NCI-H2107 (cell line): ENCODE data around the gene HLA-DQB1.
"Not testable (repeated sequence)": the region's sequence is repeated elsewhere in the genome, so short reads cannot be mapped to it uniquely, and the experiment has no call there.

Experiments
- DNase-seq: peaks from one replicate; lab custom pipeline; 2025; lab: John Stamatoyannopoulos, UW

Gene HLA-DQB1

GRCh38 chr6:32662099-32662498, 4.4 kb downstream of the HLA-DQB1 start:
- no peak for DNase-seq

DNA sequence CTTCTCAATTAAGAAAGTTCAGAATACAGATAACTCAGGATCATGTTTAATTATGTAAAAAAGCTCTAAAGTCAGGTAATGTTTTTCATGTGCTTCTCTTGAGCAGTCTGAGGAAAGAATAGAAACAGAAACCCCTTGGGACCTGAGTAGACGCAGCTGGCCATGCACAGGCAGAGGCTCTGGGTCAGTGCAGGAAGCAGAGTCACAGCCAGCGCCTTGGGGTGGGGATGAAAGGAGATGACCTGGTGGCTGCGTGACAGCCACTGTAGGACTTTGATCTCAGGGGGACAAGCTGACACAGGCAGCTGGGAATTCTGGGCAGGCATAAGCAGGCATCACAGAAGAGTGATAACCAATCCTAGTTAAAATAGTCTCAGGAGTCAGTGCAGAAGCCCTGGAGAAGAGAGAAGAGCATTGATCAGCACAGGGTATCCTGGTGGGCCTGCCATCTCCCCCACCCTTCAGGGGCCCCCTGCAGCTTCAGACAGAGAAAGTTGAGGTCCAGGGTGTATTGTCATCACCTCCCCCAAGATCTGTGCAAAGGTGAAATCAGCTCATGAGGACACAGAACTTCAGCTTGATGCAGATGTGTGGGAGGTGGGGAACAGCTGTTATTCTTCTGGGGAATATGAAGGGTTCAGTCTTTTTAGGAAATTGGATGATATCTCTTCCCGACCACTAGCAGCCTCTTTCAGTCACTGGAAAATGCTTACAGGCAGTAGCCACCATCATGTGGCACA, 6.4 kb downstream of the HLA-DQB1 start:
- DNase-seq = no peak

- DNase-seq = no peak
Observed at GRCh38 chr6:32658268-32658897, 8.1 kb downstream of the HLA-DQB1 start.

- not testable (repeated sequence) for DNase-seq
Observed at GRCh38 chr6:32657819-32658218, 8.6 kb downstream of the HLA-DQB1 start.

DNA sequence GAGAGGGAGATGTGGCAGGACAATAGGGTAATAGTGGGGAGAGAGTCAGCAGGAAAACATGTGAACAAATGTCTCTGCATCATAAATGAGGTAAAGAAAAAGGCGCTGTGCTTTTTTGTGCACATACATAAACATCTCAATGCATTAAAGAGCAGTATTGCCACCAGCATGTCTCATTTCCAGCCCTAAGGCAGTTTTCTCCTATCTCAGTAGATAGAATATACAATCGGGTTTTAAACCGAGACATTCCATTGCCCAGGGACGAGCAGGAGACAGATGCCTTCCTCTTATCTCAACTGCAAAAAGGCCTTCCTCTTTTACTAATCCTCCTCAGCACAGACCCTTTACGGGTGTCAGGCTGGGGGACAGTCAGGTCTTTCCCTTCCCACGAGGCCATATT, 9.1 kb downstream of the HLA-DQB1 start:
- not testable (repeated sequence) for DNase-seq

- no peak for DNase-seq
Observed at GRCh38 chr6:32655203-32655710, 11.2 kb downstream of the HLA-DQB1 start.

DNA sequence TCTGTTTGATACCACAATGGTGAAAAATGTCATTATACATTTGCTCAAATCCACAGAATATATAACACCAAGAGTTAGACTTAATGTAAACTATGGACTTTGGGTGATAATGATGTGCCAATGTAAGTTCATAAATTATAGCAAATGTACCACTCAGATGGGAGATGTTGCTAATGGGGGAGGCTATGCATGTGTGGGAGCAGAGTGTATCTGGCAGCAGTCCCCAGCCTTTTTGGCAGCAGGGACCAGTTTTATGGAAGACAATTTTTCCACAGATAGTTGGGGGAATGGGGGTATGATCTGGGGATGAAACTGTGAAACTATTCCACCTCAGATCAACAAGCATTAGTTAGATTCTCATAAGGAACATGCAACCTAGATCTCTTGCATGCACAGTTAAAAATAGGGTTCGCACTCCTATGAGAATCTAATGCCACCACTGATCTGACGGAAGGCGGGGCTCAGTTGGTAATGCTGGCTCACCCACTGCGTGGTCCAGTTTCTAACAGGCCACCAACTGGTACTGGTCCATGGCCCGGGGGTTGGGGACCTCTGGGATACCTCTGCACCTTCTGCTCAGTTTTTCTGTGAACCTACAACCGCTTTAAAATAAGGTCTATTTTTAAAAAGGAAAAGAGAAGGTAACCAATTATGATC, 21.3 kb downstream of the HLA-DQB1 start:
- DNase-seq = no peak

DNA sequence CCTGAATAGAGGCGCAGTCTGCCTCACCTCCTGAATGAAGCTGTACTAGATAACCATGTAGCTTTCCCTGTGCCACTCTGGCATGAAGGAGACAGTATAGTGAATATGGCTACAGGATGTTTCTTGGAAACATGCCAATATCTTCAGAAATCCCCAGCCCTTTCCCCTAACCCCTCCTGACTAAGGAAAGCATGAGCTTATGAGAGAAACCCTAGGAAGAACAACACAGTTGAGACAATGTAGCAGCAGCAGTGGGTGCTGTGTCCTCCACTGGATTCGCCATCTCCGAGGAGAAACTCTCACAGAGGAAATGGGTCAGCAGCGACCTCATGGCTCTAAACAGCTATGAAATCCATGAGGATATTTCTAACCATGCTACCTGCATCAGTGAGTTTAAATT, 22.6 kb downstream of the HLA-DQB1 start:
- DNase-seq = no peak

- no peak for DNase-seq
Observed at GRCh38 chr6:32642720-32643106, 23.7 kb downstream of the HLA-DQB1 start.

- not testable (repeated sequence) for DNase-seq
Observed at GRCh38 chr6:32641785-32642719, 24.4 kb downstream of the HLA-DQB1 start.

DNA sequence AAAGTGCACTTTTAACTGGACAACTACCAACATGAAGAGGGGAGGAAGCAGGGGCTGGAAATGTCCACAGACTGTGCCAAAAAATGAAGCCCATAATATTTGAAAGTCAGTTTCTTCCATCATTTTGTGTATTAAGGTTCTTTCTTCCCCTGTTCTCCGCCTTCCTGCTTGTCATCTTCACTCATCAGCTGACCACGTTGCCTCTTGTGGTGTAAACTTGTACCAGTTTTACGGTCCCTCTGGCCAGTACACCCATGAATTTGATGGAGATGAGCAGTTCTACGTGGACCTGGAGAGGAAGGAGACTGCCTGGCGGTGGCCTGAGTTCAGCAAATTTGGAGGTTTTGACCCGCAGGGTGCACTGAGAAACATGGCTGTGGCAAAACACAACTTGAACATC, 25.3 kb downstream of the HLA-DQB1 start:
- DNase-seq = no peak

DNA sequence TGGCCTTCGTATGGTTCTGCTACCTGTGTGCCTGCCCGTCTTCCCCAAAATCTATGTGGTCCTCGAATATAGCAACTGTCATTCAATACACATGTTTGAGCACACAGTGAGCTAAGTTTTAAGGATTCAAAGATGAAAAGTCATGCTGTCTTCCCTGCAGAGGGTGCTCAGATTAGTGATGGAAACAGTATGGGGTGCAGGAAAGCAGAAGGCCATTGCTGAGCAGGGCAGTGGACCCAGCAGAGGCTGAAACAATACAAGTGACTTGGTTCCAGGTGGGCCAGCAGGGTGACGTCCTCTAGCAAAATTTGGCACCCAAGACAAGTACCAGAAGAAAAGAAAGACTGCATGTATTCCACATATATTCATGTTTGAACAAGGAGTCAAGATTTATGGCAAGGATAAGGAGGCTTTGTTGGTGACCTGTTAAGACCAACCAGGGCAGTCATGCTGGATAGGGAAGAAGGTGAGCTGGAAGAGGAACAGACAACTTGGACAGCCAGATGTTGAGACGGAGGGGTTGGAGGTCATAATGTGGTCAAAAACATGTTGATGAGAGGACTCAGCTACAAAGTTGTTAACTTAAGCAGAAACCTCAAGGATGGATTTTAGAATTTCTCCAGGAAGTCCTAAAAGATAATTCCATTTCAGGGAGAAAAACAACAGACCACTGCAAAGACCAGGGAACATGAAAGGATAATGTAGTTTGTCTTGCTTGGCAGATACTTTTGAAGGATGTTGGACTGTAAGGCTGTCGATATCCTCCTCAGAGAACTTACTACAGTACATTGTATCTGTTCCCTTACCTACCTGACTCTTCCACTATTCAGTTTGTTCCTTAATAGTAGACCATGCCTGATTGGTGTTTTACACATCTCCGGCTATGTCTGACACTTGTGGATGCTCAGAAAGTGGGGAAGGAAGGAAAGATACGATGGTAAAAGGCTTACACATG, 26.7 kb downstream of the HLA-DQB1 start:
- no peak for DNase-seq

- no peak for DNase-seq
Observed at GRCh38 chr6:32638532-32639219, 27.8 kb downstream of the HLA-DQB1 start.

DNA sequence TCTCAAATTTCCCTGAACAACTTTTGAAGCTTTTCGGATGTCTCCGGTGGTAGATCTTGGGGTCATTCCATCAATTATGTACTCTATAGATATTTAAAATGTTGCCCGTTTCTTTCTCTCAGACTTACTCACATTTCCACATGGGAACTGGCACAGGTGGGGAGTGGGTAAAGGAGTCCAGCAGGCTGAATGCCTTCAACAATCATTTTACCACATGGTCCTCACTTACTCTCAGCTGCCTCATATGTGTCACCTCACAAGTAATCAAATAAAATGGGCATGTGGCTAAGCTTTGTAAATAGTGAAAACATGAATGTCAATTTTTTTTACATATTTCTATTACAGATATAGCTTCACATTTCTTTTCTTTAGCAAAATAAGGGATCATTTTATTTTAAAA, 28.6 kb downstream of the HLA-DQB1 start:
- no peak for DNase-seq

DNA sequence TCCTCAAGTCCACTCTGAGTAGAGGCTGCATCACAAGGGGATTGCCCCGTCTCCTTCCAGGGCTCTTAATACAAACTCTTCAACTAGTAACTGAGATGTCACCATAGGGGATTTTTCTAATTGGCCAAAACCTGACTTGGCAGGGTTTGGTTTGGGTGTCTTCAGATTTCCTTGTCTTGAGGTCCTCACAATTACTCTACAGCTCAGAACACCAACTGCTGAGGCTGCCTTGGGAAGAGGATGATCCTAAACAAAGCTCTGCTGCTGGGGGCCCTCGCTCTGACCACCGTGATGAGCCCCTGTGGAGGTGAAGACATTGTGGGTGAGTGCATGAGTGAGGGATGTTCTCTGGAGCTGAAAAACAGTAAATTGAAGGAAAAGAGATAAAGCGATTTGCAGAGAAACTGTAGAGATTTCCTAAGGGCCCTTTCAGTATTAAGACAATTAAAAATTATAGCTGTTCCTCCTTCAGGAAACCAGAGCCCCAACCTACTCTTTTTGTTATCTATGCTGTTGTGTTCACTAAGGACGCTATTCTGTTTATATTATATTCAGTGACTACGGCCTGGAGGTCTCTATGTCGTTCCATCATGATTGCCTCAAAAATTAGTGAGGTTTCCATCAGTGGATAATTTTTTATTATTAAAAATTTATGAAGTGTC, 29.1 kb downstream of the HLA-DQB1 start, which contains the start of gene HLA-DQA1:
Gene HLA-DQA1, plus strand, starts transcription at position 188 of the 662 bp plus-strand sequence. Its CDS starts 53 bp downstream, at position 241.
- no peak for DNase-seq

DNA sequence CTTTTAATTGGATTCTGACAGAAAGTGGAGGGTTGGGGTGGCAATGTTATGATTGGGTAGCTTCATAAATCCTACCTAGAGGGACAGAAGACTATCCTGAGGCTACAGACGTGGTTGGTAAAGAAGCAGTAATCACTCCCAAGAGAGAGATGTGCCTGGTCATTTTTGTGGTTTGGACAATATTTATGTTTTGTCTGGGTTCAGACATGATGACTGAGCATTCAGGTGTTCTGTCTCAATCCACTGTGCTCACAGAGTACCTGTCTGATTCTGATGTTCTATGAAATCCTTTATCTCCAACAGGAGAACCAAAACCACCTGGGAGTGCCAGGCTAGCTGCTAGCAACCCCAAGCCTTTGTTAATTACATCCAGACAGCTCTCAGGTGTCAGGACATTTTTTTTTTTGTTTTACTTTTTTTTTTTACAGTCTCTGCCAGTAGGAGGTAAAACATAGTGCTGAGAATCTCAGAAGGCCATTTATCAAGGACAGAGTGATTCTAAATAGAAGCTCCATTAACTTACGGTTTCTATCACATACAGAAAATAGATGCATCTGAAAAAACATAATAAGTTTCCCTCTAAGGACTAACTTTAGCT, 30.8 kb downstream of the HLA-DQB1 start:
- no peak for DNase-seq

- not testable (repeated sequence) for DNase-seq
Observed at GRCh38 chr6:32629793-32630192, 36.7 kb downstream of the HLA-DQB1 start.

GRCh38 chr6:32627831-32628230, 38.6 kb downstream of the HLA-DQB1 start:
- no peak for DNase-seq

DNA sequence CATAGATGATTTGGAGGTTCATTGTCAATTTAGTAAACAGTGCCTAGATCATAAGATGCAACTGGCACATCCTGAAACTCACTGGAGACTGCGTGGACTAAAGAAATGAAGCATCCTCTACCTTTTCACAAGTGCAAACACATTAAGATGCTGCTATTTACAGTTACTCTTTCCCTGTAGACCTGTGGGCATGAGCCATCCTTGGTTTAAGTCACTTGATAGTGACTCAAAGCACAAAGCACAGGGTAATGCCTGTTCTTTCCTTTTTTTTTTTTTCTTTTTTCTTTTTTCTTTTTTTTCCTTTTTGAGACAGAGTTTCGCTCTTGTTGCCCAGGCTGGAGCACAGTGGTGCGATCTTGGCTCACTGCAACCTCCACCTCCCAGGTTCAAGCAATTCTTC, 39.2 kb downstream of the HLA-DQB1 start:
- DNase-seq = no peak
